T1000 (cell line): ENCODE data around the gene PEX14.

ENCODE experiments used
- DNase-seq: peaks from one replicate; lab custom pipeline; 2025; ENCODE audit warnings: mixed read lengths; lab: John Stamatoyannopoulos, UW

Gene PEX14

GRCh38 chr1:10635085-10635896, 160.5 kb downstream of the PEX14 start:
- no peak for DNase-seq

GRCh38 chr1:10635992-10636391, 161.2 kb downstream of the PEX14 start:
- DNase-seq = no peak

GRCh38 chr1:10637400-10637799, 162.7 kb downstream of the PEX14 start:
- no peak for DNase-seq

GRCh38 chr1:10637834-10638558, 163.2 kb downstream of the PEX14 start:
- DNase-seq = no peak

GRCh38 chr1:10638559-10639005, 163.8 kb downstream of the PEX14 start:
- DNase-seq = no peak

GRCh38 chr1:10639011-10639774, 164.4 kb downstream of the PEX14 start:
- DNase-seq = no peak

GRCh38 chr1:10639775-10640578, 165.2 kb downstream of the PEX14 start:
- DNase-seq = no peak

GRCh38 chr1:10640843-10641553, 166.2 kb downstream of the PEX14 start:
- DNase-seq = no peak

GRCh38 chr1:10641976-10642375, 167.2 kb downstream of the PEX14 start:
- no peak for DNase-seq

GRCh38 chr1:10642403-10643080, 167.8 kb downstream of the PEX14 start:
- DNase-seq = no peak

- DNase-seq = no peak
Measured at GRCh38 chr1:10643607-10644306, 169.0 kb downstream of the PEX14 start.

GRCh38 chr1:10644307-10645128, 169.8 kb downstream of the PEX14 start:
- no peak for DNase-seq

- DNase-seq = no peak
Measured at GRCh38 chr1:10646347-10646861, 171.7 kb downstream of the PEX14 start.

GRCh38 chr1:10647414-10648170, 172.8 kb downstream of the PEX14 start:
- no peak for DNase-seq

GRCh38 chr1:10648689-10649516, 174.2 kb downstream of the PEX14 start:
- DNase-seq = no peak

GRCh38 chr1:10649517-10650201, 174.9 kb downstream of the PEX14 start:
- no peak for DNase-seq
